H9 (cell line): ENCODE data around the gene TNPO2. TPM values are rescaled to one million over a fixed set of nuclear protein-coding genes. Genes with fewer than 3 reads are reported as not detected.

Experiments
- DNase-seq: peaks from one replicate; pipeline ENCODE4 v3.0.0-alpha.2; 2017
- H2AFZ ChIP-seq: one replicate; pipeline ENCODE4 v1.6.1; 2013; ENCODE audit warnings: mild to moderate bottlenecking, low read length, control low read depth, moderate library complexity
- H2AK5ac ChIP-seq: 2 replicates; pipeline ENCODE4 v1.6.1; 2013; ENCODE audit warnings: low read length, control low read depth, mixed read lengths; ENCODE audit not compliant: insufficient read length
- H2BK120ac ChIP-seq: one replicate; pipeline ENCODE4 v1.6.1; 2013; ENCODE audit warnings: low read depth, mild to moderate bottlenecking, low read length, control low read depth, inconsistent platforms; ENCODE audit not compliant: poor library complexity, severe bottlenecking
- H2BK12ac ChIP-seq: 2 replicates; pipeline ENCODE4 v1.6.1; 2013; ENCODE audit warnings: low read length, control low read depth, mixed read lengths, low read depth; ENCODE audit not compliant: insufficient read length
- H2BK15ac ChIP-seq: 2 replicates; pipeline ENCODE4 v1.6.1; 2013; ENCODE audit warnings: low read depth, low read length, control low read depth
- H2BK20ac ChIP-seq: one replicate; pipeline ENCODE4 v1.6.1; 2013; ENCODE audit warnings: low read depth, mild to moderate bottlenecking, low read length, control low read depth, inconsistent platforms; ENCODE audit not compliant: poor library complexity, severe bottlenecking
- H2BK5ac ChIP-seq: 2 replicates; pipeline ENCODE4 v1.6.1; 2013; ENCODE audit warnings: low read length, control low read depth, mixed read lengths; ENCODE audit not compliant: insufficient read length
- H3K14ac ChIP-seq: 2 replicates; pipeline ENCODE4 v1.6.1; 2013; ENCODE audit warnings: low read length, control low read depth; ENCODE audit not compliant: insufficient read depth
- H3K18ac ChIP-seq: 2 replicates; pipeline ENCODE4 v1.6.1; 2013; ENCODE audit warnings: low read depth, mild to moderate bottlenecking, mixed read lengths, low read length, control low read depth; ENCODE audit not compliant: insufficient read length
- H3K23ac ChIP-seq: 2 replicates; pipeline ENCODE4 v1.6.1; 2013; ENCODE audit warnings: low read length, control low read depth, mixed read lengths, low read depth; ENCODE audit not compliant: insufficient read length
- H3K23me2 ChIP-seq: 2 replicates; pipeline ENCODE4 v1.6.1; 2013; ENCODE audit warnings: low read depth, mild to moderate bottlenecking, mixed read lengths, low read length, control low read depth; ENCODE audit not compliant: insufficient read length, poor library complexity, severe bottlenecking
- H3K27ac ChIP-seq: 2 replicates; pipeline ENCODE4 v1.5.1; 2013; ENCODE audit warnings: low read length, control low read depth, mixed read lengths, low read depth; ENCODE audit not compliant: insufficient read length
- H3K27me3 ChIP-seq: 2 replicates; pipeline ENCODE4 v1.6.1; 2013; ENCODE audit warnings: low read length, control low read depth, inconsistent platforms; ENCODE audit not compliant: insufficient read depth
- H3K4ac ChIP-seq: 2 replicates; pipeline ENCODE4 v1.6.1; 2013; ENCODE audit warnings: low read depth, mild to moderate bottlenecking, control low read depth, inconsistent platforms, low read length, moderate library complexity
- H3K4me1 ChIP-seq: 2 replicates; pipeline ENCODE4 v1.6.1; 2013; ENCODE audit warnings: low read length, control low read depth, inconsistent platforms; ENCODE audit not compliant: insufficient read depth
- H3K4me2 ChIP-seq: 2 replicates; pipeline ENCODE4 v1.6.1; 2013; ENCODE audit warnings: low read length, control low read depth, mixed read lengths; ENCODE audit not compliant: insufficient read length, insufficient read depth
- H3K56ac ChIP-seq: 2 replicates; pipeline ENCODE4 v1.6.1; 2013; ENCODE audit warnings: low read depth, mild to moderate bottlenecking, mixed read lengths, low read length, control low read depth; ENCODE audit not compliant: insufficient read length
- H3K79me1 ChIP-seq: 2 replicates; pipeline ENCODE4 v1.6.1; 2013; ENCODE audit warnings: low read depth, mild to moderate bottlenecking, moderate library complexity, low read length, control low read depth, inconsistent platforms; ENCODE audit not compliant: insufficient read depth, poor library complexity, severe bottlenecking
- H3K79me2 ChIP-seq: 2 replicates; pipeline ENCODE4 v1.6.1; 2013; ENCODE audit warnings: low read length, control low read depth, inconsistent platforms; ENCODE audit not compliant: insufficient read depth
- H3K9ac ChIP-seq: 2 replicates; pipeline ENCODE4 v1.6.1; 2013; ENCODE audit warnings: low read length, control low read depth, mixed read lengths; ENCODE audit not compliant: insufficient read length; ENCODE audit errors: extremely low read depth
- H3K9me3 ChIP-seq: one replicate; pipeline ENCODE4 v1.6.1; 2013; ENCODE audit warnings: low read depth, low read length, inconsistent platforms; ENCODE audit not compliant: control insufficient read depth
- H3T11ph ChIP-seq: one replicate; pipeline ENCODE4 v1.6.1; 2013; ENCODE audit warnings: mild to moderate bottlenecking, low read length, control low read depth, inconsistent platforms
- H4K20me1 ChIP-seq: one replicate; pipeline ENCODE4 v1.6.1; 2013; ENCODE audit not compliant: control insufficient read depth, insufficient read length, insufficient read depth
- H4K5ac ChIP-seq: 2 replicates; pipeline ENCODE4 v1.6.1; 2013; ENCODE audit warnings: low read depth, mild to moderate bottlenecking, mixed read lengths, low read length, control low read depth; ENCODE audit not compliant: insufficient read length
- H4K8ac ChIP-seq: replicated peaks from 2 replicates; pipeline ENCODE4 v1.6.1; 2013; ENCODE audit warnings: low read length, control low read depth, mixed read lengths, low read depth; ENCODE audit not compliant: insufficient read length
- H4K91ac ChIP-seq: 2 replicates; pipeline ENCODE4 v1.6.1; 2013; ENCODE audit warnings: low read depth, mild to moderate bottlenecking, moderate library complexity, mixed read lengths, low read length, control low read depth; ENCODE audit not compliant: insufficient read length
- H3K27ac Mint-ChIP-seq, 3 experiments: 2 replicates in 2 of 3; 3 replicates in 1 of 3; pipeline ENCODE4 v1.8.0; 2020 to 2021; ENCODE audit warnings: mixed read lengths in 3 of 3, mild to moderate bottlenecking in 1 of 3, moderate library complexity in 1 of 3
- H3K27me3 Mint-ChIP-seq: 2 replicates; pipeline ENCODE4 v1.8.0; 2021; ENCODE audit warnings: low read depth, mild to moderate bottlenecking, moderate library complexity, mixed read lengths
- H3K36me3 Mint-ChIP-seq, 3 experiments: 2 replicates in 2 of 3; 3 replicates in 1 of 3; pipeline ENCODE4 v1.8.0; 2020 to 2021; ENCODE audit warnings: low read depth in 3 of 3, mixed read lengths in 3 of 3; ENCODE audit not compliant: insufficient read depth in 1 of 3
- H3K4me1 Mint-ChIP-seq, 2 experiments: 2 replicates each; pipeline ENCODE4 v1.8.0; 2020; ENCODE audit warnings: mixed read lengths in 2 of 2
- H3K4me3 Mint-ChIP-seq, 2 experiments: 2 replicates in 1 of 2; 3 replicates in 1 of 2; pipeline ENCODE4 v1.8.0; 2020 to 2021; ENCODE audit warnings: mild to moderate bottlenecking in 2 of 2, mixed read lengths in 2 of 2, moderate library complexity in 1 of 2
- H3K9me3 Mint-ChIP-seq, 2 experiments: 2 replicates in 1 of 2; 3 replicates in 1 of 2; pipeline ENCODE4 v1.8.0; 2020; ENCODE audit warnings: mild to moderate bottlenecking in 2 of 2, mixed read lengths in 2 of 2, moderate library complexity in 1 of 2
- CTCF ChIP-seq: fragments of 200-600 bp; sonication (generic); conservative IDR thresholded peaks from 3 replicates; pipeline ENCODE4 v1.8.0; 2021; ENCODE audit warnings: antibody characterized with exemption, mild to moderate bottlenecking
- WGBS: extraction: QIAGEN DNeasy Blood & Tissue Kit; methylation state at CpG from one replicate; pipeline ENCODE4 v1.1.7; 2013; ENCODE audit warnings: missing lambda C conversion rate, low lambda C conversion rate, mixed read lengths; ENCODE audit not compliant: insufficient read length; ENCODE audit errors: extremely low coverage; 5-methylcytosine and 5-hydroxymethylcytosine counted together
- total RNA-seq: library from RNA; stranded (reverse); gene quantifications from 2 replicates; pipeline ENCODE4 v1.2.1, GENCODE V29; 2021

The TNPO2 gene
- total RNA-seq, 1 experiment from 2014 or later: 159 TPM

GRCh38 chr19:12655546-12655945 lies 68.2 kb downstream of the TNPO2 start:
- no peak overlapping the region for H3K27ac ChIP-seq
- Mint-ChIP-seq H3K9me3 (peaks cover 0 to 2% of the 10 kb centered on the region in 2 experiments; a peak in 1 of 5 replicates), H3K4me3 (no peak overlapping the region), H3K27me3 (no peaks in the 10 kb centered on the region), H3K27ac (no peak overlapping the region), H3K36me3 (peaks cover 30 to 52% (median 38%) of the 10 kb centered on the region in 3 experiments), H3K4me1 (peaks cover 0 to 6% of the 10 kb centered on the region in 2 experiments; a peak in 2 of 4 replicates)
- no peak overlapping the region for H3K4me2 ChIP-seq
- no peak overlapping the region for H3K23ac ChIP-seq
- H2AK5ac ChIP-seq: no peak overlapping the region
- H3K4me1 ChIP-seq: no peaks in the 10 kb centered on the region
- TF ChIP-seq CTCF: no peak
- no peak overlapping the region for H3K9ac ChIP-seq
- H3K79me1 ChIP-seq: no peaks in the 10 kb centered on the region
- WGBS: no CpG with 5 or more reads among the region's 8 CpGs
- H4K91ac ChIP-seq: no peak overlapping the region
- no peak overlapping the region for H2BK20ac ChIP-seq
- H3K4ac ChIP-seq: no peak overlapping the region
- H2BK120ac ChIP-seq: no peak overlapping the region
- H2BK15ac ChIP-seq: no peak overlapping the region
- H4K20me1 ChIP-seq: no peaks in the 10 kb centered on the region
- H3K14ac ChIP-seq: no peak overlapping the region
- H2BK5ac ChIP-seq: no peak overlapping the region
- H3K79me2 ChIP-seq: no peaks in the 10 kb centered on the region; the same call in 1 of the 2 replicates
- H3K27me3 ChIP-seq: no peaks in the 10 kb centered on the region
- no peaks in the 10 kb centered on the region for H3K9me3 ChIP-seq
- no peak for DNase-seq
- H3K23me2 ChIP-seq: no peaks in the 10 kb centered on the region
- H3T11ph ChIP-seq: no peak overlapping the region
- H4K8ac ChIP-seq: no peak overlapping the region
- no peak overlapping the region for H3K18ac ChIP-seq
- H2BK12ac ChIP-seq: no peak overlapping the region
- H4K5ac ChIP-seq: no peak overlapping the region
- H3K56ac ChIP-seq: no peak overlapping the region
- no peak overlapping the region for H2AFZ ChIP-seq
